HG02981 (cell line): ENCODE measurements around the gene LAPTM4A.
"Not testable (repeated sequence)": the region's sequence is repeated elsewhere in the genome, so short reads cannot be mapped to it uniquely, and the experiment has no call there.

Experiments used
- ATAC-seq: cut with Tn5 transposase; IDR thresholded peaks from one replicate; pipeline ENCODE4 v1.9.1; 2021; ENCODE audit warnings: mild to moderate bottlenecking, moderate library complexity; ENCODE audit not compliant: unreplicated experiment

The LAPTM4A gene

DNA sequence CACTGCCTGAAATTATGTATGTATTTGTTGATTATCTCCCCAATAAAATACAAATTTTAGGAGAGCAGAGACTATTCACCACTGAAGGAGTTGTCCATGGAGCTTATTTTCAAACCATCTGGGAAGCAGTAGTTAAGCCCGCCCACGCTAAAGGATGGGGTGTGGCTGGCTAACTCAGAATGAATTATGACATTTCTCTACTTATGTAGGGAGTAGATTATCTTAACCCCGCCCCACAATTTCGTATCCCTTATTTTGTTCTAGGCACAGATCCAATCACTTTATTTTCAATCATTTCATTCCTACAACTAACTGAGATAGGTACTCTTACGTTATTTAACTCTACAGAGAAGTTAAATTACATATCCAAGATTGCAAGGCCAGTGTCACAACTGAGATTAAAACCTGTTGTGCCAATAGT is 1.4 kb upstream of the LAPTM4A start:
- no peak for ATAC-seq

DNA sequence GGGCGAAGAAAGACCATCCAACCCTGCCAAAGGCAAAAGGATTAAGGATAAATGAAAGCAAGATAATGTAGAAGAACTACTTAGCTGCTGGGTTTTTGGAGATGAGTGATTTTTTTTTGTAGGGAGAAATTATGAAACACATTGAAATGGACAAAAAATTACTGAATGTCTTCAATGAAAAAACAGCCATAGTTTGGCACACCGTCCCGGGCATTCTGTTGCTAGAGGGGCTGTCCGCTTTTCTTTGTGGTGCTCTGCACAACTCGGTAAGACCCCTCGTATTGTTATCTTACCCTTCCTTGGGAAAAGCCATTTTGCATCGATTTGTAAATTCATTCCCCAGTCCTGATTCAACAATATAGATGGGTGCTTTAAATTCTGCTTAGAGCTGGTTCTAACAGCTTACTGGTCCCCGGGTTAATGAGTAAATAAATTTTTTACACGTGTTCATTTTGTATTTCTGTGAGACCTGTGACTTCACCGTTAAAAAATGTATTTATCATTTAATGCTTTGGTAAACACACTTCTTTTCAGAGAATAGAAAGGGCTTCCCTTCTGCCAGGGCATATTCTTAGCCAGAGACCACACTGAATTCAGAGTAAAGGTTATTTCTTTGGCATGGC is 912 bp upstream of the LAPTM4A start:
- no peak for ATAC-seq

DNA sequence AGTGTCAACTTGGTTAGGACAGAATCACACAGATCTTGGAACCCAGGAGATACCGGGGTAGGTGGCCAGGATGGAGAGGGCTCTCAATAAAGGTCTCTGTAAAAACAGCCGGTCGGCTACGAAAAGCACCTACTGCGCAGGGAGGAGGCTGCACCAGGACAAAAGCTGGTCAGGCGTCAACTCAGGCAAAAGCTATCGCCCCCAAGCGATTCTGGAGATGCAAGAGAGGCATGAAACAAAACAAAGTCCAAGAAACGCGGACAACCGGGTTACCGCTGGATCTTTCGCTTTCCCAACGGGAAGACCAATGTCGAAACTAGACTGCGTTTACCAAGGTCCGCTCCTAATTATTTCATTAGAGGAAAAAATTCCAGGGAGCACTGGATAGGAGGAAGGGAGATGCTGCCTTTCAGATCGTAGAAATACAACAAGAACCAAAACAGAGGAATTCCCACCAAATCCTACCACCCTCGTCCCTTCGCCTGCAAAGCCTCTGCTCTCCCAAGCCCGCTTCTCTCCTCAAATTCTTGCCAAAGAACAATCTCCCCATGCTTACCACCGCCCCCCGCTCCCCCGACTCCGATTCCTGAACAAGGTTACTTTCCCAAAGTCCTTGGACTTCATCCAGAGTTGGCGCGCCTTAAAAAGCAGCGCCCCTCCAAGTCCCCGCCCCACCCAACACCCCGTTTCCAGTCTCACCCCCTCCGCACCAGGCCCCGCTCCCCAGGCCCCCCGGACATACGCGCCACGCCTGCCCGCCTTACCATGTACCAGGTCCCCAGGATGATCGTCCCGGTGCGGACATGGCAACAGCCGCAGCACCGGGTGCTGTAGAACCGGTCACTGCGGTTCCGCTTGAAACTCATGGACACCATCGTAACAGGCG is 539 bp downstream of the LAPTM4A start:
- ATAC-seq = peak; percentile 14

DNA sequence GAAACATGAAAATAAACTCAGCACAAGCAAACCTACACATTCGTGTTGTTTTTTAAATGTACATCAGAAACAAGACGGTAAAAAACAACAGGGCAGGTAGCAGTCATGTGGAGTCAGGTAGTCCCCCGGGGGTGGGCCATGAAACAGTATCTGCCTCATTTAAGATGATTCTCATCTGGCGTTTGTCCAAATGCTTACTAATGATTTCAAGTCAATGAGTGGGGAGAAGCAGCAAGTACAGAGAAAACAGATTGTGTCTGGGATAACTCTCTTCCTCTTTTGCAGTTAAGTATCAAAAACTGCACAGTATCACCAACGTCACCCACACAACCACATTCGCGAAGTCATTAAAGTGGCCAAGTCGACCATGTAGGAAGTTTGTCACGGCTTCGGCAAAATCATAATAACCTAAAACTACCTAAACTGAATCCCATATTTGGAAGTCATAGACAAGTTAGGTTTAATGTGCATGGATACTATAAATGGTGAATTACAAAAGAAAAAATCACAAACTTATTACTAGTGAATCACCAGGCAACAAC is 1.3 kb downstream of the LAPTM4A start:
- ATAC-seq = peak; percentile 32

DNA sequence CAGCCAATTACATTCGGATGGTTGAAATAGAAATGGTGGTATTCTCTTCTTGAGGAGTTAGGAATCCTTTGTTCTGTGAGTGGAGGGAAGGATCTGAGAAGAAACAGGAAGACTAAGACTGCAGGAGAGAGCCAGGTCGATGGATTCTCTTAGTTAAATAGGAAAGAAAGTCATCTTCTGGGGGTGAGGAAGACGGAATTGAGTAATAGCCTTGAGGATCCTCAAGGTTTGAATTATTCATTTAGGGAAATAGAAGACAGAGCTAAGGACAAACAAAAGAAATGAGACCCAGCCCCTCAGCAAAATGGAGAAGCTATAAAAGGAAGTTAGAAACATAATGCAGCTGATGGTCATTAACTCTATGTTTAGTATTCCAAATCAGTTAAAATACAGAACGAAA is 1.8 kb downstream of the LAPTM4A start:
- no peak for ATAC-seq

DNA sequence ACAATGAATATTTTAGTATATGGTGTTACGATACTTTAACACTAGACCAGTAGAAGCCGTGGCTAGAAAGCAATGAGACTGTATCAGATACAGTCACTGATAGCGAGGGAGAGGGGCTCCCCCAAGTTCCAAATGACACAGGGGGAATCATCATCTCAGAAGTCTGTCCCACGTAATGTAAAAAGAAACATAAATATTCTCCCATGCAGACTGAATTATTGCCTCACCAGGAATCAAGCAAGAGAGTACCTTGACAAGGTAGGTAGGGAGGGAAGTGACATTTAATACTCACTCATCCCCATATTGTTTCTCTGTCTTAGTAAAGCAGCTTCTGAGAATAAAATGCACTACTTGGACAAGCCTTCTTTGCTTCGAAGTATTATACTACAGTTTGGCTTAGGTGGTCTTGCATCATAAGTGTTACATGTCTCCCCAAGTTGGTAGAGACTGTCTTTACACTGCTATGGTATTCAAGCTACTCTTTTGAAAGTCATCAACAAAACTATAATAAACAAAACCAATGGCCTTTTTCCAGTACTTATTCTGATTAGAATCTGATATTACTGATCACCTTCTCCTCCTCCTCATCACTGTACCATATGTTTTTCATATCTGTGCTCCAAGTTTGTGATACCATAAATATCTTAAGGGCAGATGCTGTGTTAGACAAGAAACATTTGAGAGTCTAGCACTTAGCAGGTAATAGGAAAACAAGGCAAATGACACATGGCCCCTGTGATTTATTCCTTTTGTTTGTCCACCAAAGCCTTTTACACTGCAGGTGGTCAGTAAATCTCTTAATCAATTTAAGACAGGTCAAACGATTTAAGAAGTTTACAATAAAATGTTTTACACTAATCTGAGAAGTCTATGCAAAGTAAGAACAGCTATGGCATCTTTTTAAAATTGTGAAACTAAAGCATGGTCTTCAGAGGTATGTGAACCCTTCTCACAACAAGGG is 2.7 kb downstream of the LAPTM4A start:
- no peak for ATAC-seq

DNA sequence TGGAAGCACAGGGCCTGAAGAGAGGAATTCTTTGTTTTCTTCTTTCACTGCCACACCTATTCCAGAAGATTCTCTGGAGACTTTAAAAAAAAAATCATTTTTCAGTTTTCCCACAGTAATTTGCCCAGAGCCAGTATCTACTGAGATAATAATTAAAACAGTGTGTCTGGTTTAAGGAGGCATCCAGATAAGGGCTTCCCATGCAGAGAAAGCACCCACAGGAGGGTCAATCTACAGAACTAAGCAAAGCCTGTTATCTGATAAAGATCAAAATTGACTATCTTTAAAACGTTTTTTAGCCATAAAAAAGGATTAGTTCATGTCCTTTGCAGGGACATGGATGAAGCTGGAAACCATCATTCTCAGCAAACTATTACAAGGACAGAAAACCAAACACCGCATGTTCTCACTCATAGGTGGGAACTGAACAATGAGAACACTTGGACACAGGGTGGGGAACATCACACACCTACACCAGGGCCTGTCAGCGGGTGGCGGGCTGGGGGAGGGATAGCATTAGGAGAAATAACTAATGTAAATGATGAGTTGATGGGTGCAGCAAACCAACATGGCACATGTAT is 5.6 kb downstream of the LAPTM4A start:
- not testable (repeated sequence) for ATAC-seq

DNA sequence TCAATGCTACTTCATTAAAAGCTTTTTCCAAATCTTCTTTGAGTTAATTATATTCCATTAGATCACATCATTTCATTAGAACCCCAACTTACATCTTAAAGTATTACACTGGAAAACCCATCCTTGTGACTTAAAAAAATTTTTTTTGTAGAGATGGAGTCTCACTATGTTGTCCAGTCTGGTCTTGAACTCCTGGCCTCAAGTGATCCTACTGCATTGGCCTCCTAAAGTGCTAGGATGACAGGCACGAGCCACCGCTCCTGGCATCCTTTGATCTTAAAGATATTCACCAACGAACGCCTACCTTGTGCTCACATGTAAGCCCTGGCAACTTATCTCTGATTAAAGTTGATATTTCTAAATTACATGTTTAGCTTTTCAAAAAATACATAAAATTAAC is 6.7 kb downstream of the LAPTM4A start:
- no peak for ATAC-seq

DNA sequence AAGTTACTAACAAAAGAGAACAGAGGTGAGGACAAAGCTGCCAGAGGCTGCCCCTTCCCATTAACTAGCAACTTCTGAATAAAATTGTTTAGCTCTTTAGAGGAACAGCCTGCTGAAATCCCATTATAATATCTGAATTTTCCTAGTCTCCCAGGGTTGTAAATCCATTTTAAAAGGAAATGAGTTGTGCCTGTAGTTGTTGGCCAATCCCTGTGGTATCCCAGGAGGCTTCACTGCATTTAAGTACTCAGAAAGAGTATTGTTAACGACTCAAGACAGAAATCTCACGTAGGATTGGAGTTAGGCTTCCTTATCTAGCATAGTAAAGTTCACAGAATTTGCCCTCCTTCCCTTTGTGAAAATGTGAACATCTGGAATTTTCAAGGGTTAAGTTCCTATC is 8.9 kb downstream of the LAPTM4A start:
- no peak for ATAC-seq

DNA sequence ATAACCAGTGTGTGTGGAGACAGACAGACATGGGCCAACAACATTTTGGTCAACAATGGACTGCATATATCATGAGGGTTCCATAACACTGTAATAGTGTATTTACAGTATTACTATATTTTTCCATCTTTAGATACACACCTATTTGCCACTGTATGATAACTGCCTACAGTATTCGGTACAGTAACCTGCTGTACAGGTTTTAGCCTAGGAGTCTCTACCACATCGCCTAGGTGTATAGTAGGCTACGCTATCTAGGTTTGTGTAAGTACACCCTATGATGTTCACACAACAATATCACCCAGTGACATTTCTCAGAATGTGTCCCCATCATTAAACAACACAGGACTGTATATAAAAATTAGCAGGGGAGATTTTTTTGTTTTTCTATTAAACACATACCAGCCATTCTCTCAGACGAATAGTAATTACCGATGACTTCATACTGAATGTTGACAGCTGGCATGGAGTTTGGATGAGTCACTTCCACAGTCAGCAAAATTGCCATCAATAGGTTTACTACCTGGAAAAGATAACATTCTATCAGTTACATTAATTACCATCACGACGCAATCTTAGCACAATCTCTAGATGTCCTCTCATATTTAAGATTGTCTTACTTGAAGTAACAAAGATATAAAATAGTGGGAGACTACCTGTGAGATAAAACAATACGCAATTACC is 10.8 kb downstream of the LAPTM4A start:
- ATAC-seq = no peak

DNA sequence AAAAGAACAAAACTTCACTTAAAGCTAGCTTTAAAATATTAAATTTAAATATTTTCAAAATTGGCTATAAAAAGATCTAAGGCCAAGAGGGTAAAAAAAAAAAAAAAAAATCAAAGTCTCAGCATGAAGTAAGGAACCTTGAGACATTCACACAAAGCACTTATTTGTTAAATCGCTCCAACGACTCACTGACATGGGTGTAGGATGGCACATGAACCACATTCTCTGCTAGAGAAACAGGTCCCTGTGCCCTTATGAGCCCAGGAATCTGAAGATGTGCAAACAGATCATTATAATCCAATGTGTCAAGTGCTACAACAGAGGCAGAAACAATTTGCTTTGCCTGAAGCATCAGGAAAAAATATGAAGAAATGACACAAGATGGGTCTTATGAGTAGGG is 13.8 kb downstream of the LAPTM4A start:
- ATAC-seq = no peak

DNA sequence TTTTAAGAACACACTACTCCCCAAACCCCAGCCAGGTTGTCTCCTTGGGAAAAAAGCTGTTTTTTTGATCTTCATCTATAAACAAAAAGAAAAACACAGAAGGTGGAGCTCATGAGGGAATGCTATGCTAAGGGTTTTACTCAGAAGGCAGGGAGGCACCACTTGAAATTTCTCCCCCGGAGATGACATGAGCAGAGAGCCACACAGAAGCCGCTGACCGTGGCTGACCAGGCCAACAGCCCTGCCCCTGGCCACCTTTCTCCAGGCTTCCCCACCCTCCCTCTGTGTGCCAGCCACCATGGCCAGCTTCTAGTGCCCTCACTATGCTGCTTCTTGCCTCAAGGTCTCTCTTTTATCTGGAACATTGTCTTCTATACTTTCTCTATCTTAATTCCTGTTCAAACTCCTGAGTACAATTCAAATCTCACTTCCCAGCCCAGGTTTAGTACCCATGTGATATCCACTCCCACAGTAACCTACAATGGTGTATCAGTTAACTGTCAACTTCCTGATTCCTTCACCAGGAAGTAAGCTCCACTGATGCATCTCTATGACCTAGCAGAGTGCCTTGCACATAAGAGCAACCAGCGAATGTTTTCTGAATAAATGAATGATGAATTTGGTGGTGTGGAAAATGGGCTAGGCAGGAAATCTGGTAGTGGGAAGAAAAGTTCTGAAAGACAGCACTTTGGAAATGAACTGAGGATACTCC is 15.3 kb downstream of the LAPTM4A start:
- no peak for ATAC-seq

DNA sequence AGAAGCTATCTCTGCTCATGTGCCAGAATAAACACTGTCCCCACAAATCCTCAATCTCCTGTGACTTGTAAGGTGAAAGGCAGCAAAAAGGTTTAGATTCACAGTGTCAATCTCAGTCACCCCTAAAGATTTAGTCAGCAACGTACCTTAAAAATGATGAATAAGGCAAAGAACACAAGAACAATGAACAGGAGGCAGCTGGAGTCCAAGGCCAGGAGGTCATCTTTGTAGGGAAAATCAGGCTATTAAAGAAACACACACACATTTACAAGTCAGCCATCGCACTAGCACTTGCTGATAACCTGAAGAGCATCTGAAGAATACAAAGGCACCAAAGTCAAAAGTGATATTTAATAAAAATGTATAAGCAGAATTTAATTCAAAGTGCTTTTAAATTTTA is 16.6 kb downstream of the LAPTM4A start:
- ATAC-seq = no peak

DNA sequence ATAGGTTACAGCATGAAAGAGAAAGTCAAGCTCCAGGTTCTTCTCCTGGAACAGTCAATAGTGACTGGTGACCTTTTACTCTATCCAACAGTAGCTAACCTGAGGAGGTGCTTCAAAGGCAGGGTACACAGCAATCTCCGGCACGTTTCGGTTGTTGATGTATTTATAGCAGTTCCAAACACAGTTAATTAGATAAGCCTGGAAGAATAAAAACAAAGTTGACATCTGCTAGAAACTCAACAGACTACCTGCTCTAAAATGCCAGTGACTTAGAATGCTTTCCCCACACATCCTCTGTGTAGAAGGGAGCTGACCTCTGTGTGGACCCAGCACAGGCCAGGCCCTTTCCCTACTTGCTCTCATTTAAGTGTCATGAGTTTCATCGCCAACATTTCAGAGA is 17.2 kb downstream of the LAPTM4A start:
- ATAC-seq = no peak

DNA sequence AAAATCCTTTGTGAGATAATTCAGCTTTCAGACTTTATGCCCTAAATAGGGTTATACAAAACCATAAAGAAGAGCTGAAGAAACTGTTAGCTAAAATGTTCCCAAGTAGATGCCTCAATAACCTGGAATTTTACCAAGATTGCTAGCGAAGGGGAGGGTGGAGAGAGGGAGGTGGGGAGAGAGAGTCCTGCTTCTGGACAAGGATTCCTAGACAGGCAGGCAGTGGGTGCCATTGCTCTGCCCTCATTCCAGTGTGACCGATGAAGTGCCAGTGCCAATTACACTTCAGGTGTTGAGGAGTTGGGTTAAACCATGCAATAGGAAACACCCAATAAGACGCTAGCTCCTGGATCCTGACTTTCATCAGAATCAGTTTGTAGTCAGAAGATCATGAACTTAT is 18.1 kb downstream of the LAPTM4A start:
- ATAC-seq = no peak

DNA sequence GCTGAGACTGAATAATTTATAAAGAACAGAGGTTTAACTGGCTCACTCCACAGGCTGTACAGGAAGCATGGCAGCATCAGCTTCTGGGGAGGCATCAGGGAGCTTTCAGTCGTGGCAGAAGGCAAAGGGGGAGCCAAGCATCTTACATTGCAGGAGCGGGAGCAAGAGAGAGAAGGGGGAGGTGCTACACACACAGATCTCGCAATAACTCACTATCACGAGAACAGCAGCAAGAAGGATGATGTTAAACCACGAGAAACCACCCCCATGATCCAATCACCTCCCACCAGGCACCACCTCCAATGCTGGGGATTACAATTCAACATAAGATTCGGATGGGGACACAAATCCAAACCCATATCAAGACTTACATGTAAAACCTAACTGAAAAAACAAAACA is 21.2 kb downstream of the LAPTM4A start:
- no peak for ATAC-seq

DNA sequence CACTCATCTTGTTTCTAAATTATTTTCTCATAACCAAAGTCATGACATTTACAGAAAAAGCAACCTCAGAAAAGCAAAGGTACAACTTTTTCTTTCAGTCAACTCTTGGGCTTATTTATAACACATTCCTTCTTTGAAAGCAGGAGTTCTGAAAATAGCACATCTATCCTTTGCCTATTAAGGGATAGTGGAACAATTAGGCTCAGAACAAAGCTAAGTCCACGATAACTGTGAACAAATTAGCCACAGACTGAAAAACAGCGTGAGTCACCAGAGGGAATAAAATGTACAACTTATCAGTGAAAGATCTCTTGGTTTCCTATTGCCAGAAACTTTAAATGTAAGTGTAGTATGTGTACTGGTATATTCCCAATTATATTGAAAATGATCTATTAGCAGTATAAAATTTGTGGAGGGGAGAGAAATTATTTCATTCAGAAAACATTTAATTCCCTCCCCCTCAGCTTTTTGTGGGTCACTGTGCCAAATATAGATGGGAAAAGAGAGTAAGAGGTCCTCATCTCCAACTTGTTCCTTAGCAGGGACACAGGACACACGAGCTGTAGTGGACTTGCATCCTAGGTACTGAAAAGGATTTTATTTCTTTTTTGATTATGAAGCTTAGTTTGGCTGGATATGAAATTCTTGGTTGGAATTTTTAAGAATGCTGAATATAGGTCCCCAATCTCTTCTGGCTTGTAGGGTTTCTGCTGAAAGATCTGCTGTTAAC is 23.6 kb downstream of the LAPTM4A start:
- no peak for ATAC-seq

DNA sequence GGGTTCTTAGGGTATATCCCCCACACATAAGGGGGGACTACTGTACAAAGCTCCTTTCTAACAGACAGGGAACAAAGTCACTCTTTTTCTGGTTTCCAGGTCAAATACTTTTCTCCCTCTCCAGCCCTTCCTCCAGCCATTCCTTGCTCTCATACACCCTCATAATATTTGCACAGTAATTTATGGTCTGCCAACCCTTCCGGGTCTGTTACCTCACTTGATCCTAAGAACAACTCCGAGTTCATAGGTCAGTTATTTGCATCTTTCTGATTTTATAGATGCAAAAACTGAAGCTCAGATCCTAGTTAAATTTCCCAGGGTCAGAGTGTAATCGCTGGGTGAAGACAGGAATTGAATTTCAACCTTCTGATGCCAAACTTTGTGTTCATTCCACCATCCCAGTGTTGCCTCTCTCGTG is 24.2 kb downstream of the LAPTM4A start:
- ATAC-seq = no peak
